DND-41 (cell line): Measurements from ENCODE around the gene F7.

Experiments used
- ATAC-seq: fragments of 200-7000 bp; cut with Tn5 transposase; 3 replicates; pipeline ENCODE4 v1.9.1; 2021; ENCODE audit warnings: low read depth; ENCODE audit not compliant: insufficient read depth
- DNase-seq: peaks from one replicate; pipeline ENCODE4 v3.0.0-alpha.2; 2020
- H2AFZ ChIP-seq: 2 replicates; pipeline ENCODE4 v1.6.0; 2012; ENCODE audit warnings: low read depth, low read length
- H3K27ac ChIP-seq: 2 replicates; pipeline ENCODE4 v1.5.1; 2012; ENCODE audit warnings: low read length, inconsistent platforms
- H3K27me3 ChIP-seq: fragments of 200-600 bp; sonication (generic); 2 replicates; pipeline ENCODE4 v1.6.0; 2012; ENCODE audit warnings: low read length, mild to moderate bottlenecking, inconsistent platforms; ENCODE audit not compliant: insufficient read depth, poor library complexity
- H3K36me3 ChIP-seq: 2 replicates; pipeline ENCODE4 v1.5.1; 2012; ENCODE audit warnings: low read length, inconsistent platforms; ENCODE audit not compliant: insufficient read depth
- H3K4me1 ChIP-seq: 2 replicates; pipeline ENCODE4 v1.5.1; 2012; ENCODE audit warnings: mild to moderate bottlenecking, low read length; ENCODE audit not compliant: insufficient read depth
- H3K4me2 ChIP-seq: 2 replicates; pipeline ENCODE4 v1.6.0; 2012; ENCODE audit warnings: mild to moderate bottlenecking, moderate library complexity, low read length, inconsistent platforms; ENCODE audit not compliant: insufficient read depth
- H3K4me3 ChIP-seq, 2 experiments: fragments of 200-600 bp in 1 of 2; shearing (Covaris generic) in 1 of 2; 2 replicates each; pipeline ENCODE4 v1.5.1; 2012 to 2016; ENCODE audit warnings: inconsistent platforms in 2 of 2, low read length in 2 of 2, mild to moderate bottlenecking in 2 of 2, low read depth in 1 of 2, moderate library complexity in 1 of 2
- H3K79me2 ChIP-seq: 2 replicates; pipeline ENCODE4 v1.6.0; 2012; ENCODE audit warnings: low read length, inconsistent platforms; ENCODE audit not compliant: insufficient read depth
- H3K9ac ChIP-seq: 2 replicates; pipeline ENCODE4 v1.6.0; 2012; ENCODE audit warnings: low read depth, mild to moderate bottlenecking, inconsistent platforms, low read length, moderate library complexity
- H3K9me3 ChIP-seq: 2 replicates; pipeline ENCODE4 v1.5.1; 2012; ENCODE audit warnings: low read length, moderate library complexity, mild to moderate bottlenecking, inconsistent platforms; ENCODE audit not compliant: insufficient read depth, severe bottlenecking
- H4K20me1 ChIP-seq: 2 replicates; pipeline ENCODE4 v1.6.0; 2012; ENCODE audit warnings: low read length; ENCODE audit not compliant: insufficient read depth
- EZH2 ChIP-seq: IDR thresholded peaks from 3 replicates; pipeline ENCODE4 v1.6.1; 2012; ENCODE audit warnings: borderline replicate concordance, low read depth, mild to moderate bottlenecking, moderate library complexity, low read length, inconsistent platforms; ENCODE audit not compliant: severe bottlenecking
- TF ChIP-seq, protein P1 (sequence below): IDR thresholded peaks from 2 replicates; pipeline ENCODE4 v1.5.1; 2012; ENCODE audit warnings: borderline replicate concordance, low read length, moderate library complexity, mild to moderate bottlenecking; ENCODE audit not compliant: poor library complexity, severe bottlenecking; ENCODE audit errors: extremely low read depth

F7 gene

DNA sequence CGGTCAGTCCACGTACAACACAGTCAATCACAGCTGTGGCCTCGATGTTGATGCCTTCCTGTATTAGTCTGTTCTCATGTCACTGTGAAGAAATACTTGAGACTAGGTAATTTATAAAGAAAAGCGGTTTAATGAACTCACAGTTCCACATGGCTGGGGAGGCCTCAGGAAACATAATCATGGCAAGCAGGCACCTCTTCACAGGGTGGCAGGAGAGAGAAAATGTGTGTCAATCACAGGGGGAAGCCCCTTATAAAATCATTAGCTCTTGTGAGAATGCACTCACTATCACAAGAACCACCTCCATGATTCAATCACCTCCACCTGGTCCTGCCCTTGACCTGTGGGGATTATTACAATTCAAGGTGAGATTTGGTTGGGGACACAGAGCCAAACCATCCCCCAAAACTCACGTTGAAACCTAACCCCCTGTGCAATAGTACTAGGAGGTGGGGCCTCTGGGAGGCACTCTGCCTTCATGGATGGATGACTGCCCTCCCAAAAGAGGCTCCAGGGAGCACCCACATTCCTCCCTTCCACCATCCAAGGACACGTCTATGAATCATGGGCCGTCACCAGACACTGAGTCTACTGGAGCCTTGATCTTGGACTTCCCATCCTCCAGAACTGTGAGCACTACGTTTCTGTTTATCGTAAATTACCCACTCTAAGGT, 50.5 kb downstream of the F7 start:
- Histone ChIP-seq H3K4me3 (no peak overlapping the region), H3K9me3 (no peaks in the 10 kb centered on the region), H3K79me2 (no peaks in the 10 kb centered on the region), H3K36me3 (no peaks in the 10 kb centered on the region), H3K4me1 (peaks cover 23% of the 10 kb centered on the region), H3K4me2 (no peak overlapping the region), H3K9ac (no peak overlapping the region), H3K27ac (no peak overlapping the region), H4K20me1 (no peaks in the 10 kb centered on the region), H2AFZ (no peak overlapping the region), H3K27me3 (peaks cover 3% of the 10 kb centered on the region)
- no peak for TF ChIP-seq EZH2
- TF ChIP-seq, protein P1, sequence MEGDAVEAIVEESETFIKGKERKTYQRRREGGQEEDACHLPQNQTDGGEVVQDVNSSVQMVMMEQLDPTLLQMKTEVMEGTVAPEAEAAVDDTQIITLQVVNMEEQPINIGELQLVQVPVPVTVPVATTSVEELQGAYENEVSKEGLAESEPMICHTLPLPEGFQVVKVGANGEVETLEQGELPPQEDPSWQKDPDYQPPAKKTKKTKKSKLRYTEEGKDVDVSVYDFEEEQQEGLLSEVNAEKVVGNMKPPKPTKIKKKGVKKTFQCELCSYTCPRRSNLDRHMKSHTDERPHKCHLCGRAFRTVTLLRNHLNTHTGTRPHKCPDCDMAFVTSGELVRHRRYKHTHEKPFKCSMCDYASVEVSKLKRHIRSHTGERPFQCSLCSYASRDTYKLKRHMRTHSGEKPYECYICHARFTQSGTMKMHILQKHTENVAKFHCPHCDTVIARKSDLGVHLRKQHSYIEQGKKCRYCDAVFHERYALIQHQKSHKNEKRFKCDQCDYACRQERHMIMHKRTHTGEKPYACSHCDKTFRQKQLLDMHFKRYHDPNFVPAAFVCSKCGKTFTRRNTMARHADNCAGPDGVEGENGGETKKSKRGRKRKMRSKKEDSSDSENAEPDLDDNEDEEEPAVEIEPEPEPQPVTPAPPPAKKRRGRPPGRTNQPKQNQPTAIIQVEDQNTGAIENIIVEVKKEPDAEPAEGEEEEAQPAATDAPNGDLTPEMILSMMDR = no peak
- DNase-seq (no peak), ATAC-seq (no peak)

DNA sequence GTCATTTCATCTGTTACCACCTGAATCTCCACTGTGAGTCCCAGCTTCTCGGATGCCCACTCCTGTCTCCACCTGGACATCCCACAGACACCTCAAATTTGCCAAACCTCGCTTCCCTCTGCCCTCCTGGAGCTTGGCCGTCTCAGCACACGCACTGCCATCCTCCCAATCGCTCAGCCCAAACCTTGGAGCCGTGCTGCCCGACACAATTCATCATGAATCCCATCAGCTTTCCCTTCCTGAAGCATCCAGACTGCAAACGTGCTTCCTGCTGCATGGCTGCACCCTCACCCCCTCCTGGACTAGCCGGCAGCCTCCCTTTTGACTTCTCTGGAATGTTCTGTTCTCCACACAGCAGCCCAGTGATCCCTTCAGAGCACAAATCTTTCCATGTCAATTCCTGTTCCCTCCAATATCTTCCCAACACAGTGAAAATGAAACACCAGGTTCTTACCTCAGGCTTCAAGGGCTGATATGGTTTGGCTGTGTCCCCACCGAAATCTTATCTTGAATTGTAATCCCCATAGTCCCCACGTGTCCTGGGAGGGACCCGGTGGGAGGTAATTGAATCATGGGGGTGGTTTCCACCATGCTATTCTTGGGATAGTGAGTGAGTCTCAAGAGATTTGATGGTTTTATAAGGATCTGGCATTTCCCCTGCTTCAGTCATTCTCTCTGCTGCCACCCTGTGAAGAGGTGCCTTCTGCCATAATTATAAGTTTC, 51.8 kb downstream of the F7 start:
- Histone ChIP-seq H3K27me3 (peaks cover 6% of the 10 kb centered on the region), H2AFZ (no peak overlapping the region)

DNA sequence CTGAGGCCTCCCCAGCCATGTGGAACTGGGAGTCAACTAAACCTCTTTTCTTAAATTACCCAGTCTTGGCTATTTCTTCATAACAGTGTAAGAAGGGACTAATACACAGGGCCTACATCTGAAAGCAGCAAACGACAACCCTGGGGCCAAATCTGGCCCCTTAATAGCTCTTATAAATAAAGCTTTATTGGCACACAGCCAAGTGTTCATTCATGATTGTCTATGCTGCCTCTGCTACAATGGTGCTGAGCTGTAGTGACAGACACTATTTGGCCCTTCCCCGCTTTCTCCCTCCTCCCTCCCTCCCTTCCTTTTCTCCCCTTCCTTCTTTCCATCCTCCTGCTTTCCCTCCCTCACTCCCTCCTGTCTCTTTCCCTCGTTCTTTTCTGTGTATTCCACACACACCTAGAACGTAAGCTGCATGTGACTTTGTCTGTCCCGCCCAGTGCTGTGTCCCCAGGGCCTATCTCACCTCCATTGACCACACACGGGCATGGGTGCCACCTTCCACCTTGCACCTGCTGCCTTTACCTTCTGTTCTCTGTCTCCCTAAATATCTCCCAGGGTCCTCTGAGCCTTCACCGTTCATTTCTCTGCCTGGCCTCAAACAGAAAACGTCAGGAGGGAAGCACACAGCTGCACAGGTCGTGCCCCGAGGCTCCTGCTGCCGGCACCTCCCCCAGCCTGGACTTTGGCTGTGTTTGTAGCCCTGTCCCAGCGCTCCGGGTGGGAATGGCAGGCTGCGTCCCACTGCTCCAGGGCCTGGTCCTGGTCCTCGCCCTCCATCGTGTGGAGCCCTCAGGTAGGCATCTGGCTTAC, 52.5 kb downstream of the F7 start, which contains the start of gene PROZ:
Gene PROZ (plus strand): TSS at position 720 of the 819 bp plus-strand sequence. CDS start 13 bp downstream, at position 733.
- Histone ChIP-seq H3K4me3 (no peak within 1 kb of the TSS), H3K9ac (no peak within 1 kb of the TSS), H3K27me3 (peaks cover 6% of the 10 kb centered on the region), H3K79me2 (no peaks in the 10 kb centered on the region), H2AFZ (no peak within 1 kb of the TSS), H4K20me1 (no peaks in the 10 kb centered on the region; the same call in 1 of the 2 replicates), H3K4me1 (peaks cover 16% of the 10 kb centered on the region), H3K36me3 (no peaks in the 10 kb centered on the region), H3K27ac (no peak within 1 kb of the TSS), H3K4me2 (no peak within 1 kb of the TSS), H3K9me3 (no peaks in the 10 kb centered on the region)
- DNase-seq (no peak), ATAC-seq (no peak)
- TF ChIP-seq, protein P1 = no peak
- TF ChIP-seq EZH2 = no peak

More for the DNA sequence above, 51.8 kb downstream of the F7 start:
- no peak overlapping the region for H3K4me3 ChIP-seq
- DNase-seq (no peak), ATAC-seq (no peak)
- no peaks in the 10 kb centered on the region for H3K9me3 ChIP-seq
- no peak overlapping the region for H3K9ac ChIP-seq
- no peaks in the 10 kb centered on the region for H4K20me1 ChIP-seq
- H3K36me3 ChIP-seq = no peaks in the 10 kb centered on the region
- no peak overlapping the region for H3K27ac ChIP-seq
- no peak overlapping the region for H3K4me2 ChIP-seq
- H3K4me1 ChIP-seq = peaks cover 23% of the 10 kb centered on the region
- no peaks in the 10 kb centered on the region for H3K79me2 ChIP-seq
- no peak for TF ChIP-seq EZH2
- TF ChIP-seq, protein P1 = no peak
